NCI-H82 treated with DMSO at 0.1 percent for 48 hours (cell line): Measurements from ENCODE around the gene CAMSAP1.
"Not testable (repeated sequence)": the region's sequence is repeated elsewhere in the genome, so short reads cannot be mapped to it uniquely, and the experiment has no call there.

Experiments
- DNase-seq: peaks from one replicate; lab custom pipeline; 2025; ENCODE audit not compliant: unreplicated experiment; lab: John Stamatoyannopoulos, UW

CAMSAP1 gene

DNA sequence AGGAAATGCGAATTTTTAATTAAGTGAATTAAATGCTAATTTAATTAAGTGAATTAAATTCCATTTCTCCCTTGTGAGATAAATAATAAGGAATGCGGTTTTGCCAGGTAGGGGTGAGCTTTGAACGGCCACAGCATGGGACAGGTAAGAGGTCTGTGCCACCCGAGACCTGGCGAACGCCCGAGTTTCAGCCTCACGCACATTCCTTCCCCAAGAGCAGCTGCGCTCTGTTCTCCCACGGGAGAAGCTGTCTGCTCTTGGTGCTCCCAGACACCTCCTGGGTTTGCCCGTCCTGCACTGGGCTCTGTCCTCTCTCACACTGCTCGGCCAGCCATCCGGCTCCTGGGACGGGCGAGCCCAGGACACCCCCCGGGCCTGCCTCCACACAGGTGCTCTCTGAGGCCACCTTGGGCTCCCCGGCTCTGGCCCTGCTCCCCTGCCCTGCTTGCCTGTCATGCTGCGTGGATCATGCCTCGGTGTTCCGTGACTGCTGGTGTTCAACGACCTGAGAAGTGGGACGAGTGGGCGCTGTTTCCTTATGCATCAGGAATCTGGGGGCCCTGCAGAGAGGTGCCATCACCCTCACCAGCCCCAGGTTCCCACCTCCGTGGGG lies 13.7 kb upstream of the CAMSAP1 start:
- DNase-seq, result no peak

DNA sequence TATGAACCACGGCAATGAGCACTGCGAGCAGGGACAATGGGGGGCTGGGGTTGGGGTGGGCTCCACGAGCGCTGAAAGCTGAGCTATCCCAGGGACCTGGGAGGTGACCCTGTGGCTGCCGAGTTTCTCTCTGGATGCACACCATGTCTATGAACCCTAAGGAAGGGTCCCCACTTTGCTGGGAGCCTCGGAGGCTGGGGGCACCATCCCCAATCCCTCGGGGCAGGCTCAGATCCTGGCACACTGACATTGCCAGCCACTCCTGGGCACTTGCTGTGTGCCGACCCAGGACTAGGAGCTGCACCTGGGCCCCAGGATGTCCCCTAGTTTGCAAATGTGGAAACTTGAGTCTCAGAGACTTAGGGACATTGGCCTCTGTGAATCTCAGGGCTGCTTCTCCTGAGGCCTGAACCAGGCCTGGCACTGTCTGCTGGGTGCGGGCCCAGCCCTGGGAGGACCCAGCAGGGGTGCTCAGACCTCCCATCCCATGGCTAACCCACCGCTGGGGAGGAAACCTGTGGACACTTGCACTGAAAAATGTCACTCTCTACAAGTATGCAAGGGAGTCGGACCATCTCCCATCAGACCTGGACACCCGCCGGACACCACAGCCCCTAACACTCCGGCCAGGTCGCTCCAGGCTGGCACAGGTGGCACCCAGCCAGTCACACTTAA lies 13.0 kb upstream of the CAMSAP1 start:
- no peak for DNase-seq

DNA sequence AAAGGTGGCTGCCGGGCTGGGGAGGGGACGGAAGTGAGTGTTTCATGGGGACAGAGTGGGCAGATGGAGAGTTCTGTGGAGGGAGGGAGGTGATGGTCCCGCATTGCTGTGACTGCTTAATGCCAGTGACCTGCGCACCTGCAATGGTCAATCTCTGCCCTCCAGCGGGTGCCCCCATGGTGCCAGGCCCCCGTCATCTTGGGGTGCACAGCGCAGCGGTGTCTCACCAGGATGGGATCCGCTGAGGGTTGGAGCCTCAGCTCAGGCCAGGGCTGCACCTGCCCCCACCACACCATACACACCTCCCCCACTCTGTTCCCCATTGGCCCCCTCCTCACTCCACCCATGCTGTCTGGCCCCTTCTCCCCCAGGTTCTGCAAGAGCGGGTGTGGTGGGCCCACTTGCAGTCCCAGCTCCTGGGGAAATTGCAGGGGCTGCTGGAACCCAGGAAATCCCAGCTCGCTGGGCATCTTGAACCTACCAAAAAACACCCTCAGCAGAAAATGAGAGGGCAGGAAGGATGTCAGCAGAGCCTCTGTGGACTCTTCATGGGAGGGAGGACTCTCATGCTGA lies 12.1 kb upstream of the CAMSAP1 start:
- DNase-seq, result no peak

DNA sequence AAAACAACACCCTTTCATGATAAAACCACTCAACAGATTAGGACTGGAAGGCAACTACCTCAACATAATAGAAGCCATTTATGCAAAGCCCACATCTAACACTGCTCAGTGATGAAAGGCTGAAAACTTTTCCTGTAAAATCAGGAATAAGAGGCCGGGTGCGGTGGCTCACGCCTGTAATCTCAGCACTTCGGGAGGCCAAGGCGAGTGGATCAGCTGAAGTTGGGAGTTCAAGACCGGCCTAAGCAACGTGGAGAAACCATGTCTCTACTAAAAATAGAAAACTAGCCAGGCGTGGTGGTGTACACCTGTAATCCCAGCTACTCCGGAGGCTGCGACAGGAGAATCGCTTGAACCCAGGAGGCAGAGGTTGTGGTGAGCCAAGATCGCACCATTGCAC lies 8.9 kb upstream of the CAMSAP1 start:
- not testable (repeated sequence) for DNase-seq

DNA sequence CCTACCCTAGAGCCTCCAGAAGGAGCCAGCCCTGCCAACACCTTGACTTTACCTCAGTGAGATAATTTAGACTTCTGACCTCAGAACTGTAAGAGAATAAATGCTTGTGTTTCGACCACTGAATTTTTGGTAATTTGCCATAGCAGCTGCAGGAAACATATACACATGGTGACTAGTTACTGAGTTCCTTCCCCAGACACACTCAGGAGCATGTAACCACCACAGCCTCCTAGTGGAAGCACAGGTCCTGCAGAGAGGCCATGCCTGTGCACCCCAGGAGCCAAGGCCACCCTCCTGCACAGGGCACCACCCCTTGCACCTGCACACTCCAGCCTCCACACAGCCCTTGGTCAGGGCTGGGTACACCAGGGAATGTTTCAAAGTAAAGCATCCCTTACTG lies 7.6 kb upstream of the CAMSAP1 start:
- DNase-seq, result no peak

DNA sequence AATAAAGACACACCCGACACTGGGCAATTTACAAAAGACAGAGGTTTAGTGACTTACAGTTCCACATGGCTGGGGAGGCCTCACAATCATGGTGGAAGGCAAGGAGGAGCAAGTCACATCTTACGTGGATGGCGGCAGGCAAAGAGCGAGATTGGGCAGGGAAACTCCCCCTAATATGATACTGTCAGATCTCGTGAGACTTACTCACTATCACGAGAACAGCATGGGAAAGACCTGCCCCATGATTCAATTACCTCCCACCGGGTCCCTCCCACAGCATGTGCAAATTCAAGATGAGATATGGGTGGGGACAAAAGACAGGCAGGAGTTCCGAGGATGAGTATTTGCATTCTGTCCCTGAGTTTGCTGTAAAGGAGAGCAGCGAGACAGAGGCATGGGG lies 3.9 kb upstream of the CAMSAP1 start:
- DNase-seq, result not testable (repeated sequence)

DNA sequence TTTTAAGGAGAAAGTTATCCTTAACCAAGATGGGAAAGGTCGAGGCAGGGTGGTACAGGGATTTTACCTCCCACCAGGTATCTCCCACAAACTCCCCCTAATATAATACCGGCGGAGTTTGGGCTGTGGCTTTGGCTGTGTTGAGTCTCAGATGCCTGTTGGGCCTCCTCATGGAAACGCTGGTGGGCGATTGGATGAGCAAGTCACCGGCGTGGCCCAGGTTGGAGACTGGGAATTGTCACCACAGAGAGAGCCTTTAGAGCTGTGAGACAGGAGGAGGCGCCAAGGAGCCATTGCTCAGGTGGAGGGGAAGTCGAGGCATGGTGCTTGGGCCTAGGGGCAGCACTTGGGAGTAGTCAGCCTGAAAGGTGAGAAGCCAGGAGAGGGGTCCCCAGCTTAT lies 3.4 kb upstream of the CAMSAP1 start:
- no peak for DNase-seq

DNA sequence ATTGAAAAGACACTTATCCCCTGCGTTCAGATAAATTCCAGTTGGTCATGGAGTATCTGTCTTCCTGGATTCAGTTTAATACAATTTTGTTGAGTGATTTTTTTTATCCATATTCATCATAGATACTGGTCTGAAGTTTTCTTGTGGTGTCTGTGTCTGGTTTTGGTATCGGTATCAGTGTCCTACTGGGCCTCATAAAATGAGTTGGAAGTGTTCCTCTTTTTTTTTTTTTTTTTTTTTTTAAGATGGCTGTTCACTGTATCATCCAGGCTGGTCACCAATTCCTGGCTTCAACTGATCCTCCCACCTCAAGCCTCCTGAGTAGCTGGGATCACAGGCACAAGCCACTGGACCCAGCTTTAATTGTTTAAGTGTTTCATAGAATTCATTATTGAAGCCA lies 2.9 kb upstream of the CAMSAP1 start:
- DNase-seq, result no peak

DNA sequence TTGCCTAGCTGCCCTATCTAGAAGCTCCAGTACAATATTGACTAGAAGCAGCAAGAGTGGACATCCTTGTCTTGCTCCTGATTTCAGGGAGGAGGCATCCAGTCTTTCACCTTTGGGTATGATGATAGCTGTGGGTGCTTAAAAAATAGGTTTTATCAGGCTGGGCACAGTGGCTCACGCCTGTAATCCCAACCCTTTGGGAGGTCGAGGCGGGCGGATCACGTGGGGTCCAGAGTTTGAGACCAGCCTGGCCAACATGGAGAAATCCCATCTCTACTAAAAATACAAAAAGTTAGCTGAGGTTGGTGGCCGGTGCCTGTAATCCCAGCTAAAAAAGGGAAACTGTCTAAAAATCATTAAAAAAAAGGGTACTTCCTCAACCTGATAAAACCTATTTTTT lies 2.0 kb upstream of the CAMSAP1 start:
- DNase-seq, result no peak

DNA sequence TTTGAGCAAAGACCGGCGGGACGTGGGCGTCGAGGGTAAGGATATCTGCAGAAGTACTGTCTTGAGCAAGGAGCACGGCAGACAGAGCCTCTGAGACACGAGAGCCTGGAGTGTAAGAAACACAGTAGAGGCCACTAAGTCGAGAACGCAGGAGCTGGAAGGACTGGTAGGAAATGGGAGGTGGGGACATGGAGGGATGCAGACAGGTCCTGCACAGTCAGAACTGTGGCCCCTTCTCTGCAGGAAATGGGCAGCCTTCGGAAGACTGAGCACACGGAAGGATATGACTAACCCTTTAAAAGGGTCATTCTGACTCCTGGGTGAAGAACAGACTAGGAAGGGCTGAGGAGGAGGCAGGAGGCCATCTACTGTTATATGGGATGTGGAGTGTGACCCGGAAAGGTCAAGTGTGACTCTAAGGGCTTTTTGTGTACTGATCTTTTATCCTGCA lies 1.4 kb upstream of the CAMSAP1 start:
- DNase-seq, result no peak

DNA sequence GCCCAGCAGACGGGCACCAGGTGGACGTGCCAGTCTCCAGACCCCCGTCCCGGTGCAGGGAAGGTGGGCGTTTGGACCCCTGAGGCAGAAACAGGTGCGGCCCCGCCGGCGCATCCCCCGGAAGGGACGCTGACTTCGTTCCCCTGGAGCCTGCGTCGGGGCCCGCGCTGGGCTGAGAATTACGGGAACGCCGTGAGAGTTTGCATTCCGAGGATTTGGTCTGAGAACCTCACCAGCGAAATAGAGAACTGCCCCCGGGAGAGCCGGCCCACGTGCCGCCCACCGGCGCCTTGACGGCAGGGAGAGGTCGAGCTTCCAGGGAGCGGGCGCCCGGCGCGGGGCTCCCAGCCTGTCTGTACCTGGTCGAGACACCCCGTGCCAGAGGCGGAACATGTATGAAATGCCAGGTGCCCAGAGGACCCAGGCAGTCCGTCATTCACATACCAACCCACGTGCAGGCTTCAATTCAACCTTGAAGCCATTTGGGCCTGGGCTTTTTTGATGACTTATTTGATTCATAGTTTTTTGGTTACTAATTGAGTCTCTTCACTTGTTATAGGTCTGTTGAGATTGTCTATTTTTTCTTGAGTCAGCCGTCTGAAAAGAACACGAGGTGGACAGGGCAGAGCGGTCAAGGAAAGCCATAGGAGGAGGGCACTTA lies 877 bp upstream of the CAMSAP1 start:
- no peak for DNase-seq

DNA sequence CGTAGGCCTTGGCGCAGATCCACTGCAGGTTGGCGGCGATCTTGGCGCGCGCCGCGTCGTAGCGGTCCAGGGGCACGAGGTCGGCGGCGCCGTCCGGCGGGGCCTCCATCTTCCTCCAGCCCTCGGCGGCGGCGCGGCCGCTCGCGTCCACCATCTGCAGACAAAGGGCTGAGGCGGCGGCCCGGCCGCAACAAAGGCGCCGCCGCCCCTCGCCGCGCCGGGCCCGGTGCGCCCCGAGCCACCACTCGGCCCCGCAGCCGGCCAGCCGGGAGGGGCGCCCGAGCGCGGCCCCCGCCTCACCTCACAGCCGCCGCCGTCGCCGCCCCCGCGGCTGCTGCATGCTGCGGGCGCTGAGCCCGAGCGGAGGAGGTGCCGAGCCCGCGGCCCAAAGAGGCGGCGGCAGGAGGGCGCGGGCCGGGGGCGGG lies 328 bp downstream of the CAMSAP1 start:
- no peak for DNase-seq

DNA sequence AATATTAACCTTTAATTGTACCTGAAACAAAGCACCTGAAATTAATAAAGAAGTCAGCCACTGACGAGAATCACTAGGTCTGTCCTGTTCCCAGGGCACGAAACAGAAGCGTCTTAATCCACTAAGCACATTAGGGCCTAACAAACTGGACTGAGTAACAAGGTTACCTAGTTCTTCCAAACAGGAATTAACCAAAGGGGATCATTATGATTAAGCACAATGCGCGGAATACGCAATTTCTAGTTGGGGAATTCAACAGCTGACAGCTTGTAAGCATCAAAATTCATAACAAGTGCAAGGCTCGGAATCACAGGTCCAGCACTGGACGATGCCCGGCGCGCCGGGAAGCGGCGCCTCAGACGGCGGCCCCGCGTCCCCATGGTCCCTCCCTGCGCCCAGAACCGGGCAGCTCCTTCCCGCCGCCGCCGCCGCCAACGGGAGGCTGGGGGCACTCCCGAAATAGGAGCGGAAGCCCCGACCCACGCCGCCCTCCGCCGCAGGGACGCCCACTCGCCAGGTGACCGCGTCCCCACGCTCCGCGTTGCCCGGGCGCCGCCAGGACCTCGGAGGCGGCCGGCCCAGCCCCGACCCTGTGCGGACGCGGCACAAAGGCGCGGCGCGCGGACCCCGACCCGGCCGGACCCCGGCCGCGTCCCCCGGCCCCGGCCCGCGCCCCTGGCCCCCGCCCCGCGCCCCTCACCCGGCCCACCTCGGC lies 898 bp downstream of the CAMSAP1 start:
- DNase-seq, result peak; percentile 78

DNA sequence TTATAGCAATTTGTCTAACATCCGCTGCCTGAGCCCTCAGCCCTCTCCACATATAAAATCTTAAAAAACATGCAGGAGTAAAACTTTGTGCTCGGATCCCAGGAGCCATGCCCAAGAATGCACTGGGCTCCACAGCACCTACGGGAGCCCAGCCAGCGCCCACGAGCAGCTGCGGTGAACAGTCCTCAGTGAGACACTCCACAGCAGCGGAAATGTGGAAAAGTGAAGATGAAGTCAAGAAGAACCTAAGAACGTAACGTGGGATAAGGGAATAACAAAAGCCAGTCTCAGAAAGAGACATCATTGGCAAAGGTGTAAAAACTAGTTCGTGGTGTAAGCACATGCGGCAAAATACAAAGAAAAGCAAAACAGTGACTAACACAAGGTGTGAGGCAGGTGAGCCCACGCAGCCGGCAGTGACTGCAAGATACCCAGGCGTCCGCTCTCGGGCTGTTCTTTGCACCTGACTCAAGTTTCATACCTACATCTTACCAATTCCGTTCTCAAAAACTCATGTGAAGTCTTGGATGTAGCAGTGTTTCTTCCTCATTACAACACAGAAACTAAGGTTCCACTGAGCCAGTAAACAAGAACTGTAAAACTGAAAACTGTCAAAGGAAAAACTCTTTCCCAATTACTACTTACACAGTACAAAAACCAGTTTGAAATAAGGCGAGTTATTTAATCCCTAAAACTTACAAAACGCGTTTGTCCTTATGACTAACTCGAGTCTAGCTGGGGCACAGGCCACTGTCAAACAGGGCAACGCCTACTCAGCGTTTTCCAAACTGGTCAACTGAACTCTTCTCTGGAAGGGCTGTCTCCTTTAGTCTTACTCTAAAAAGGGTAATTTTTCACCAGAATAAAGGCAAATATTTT lies 1.7 kb downstream of the CAMSAP1 start:
- no peak for DNase-seq

DNA sequence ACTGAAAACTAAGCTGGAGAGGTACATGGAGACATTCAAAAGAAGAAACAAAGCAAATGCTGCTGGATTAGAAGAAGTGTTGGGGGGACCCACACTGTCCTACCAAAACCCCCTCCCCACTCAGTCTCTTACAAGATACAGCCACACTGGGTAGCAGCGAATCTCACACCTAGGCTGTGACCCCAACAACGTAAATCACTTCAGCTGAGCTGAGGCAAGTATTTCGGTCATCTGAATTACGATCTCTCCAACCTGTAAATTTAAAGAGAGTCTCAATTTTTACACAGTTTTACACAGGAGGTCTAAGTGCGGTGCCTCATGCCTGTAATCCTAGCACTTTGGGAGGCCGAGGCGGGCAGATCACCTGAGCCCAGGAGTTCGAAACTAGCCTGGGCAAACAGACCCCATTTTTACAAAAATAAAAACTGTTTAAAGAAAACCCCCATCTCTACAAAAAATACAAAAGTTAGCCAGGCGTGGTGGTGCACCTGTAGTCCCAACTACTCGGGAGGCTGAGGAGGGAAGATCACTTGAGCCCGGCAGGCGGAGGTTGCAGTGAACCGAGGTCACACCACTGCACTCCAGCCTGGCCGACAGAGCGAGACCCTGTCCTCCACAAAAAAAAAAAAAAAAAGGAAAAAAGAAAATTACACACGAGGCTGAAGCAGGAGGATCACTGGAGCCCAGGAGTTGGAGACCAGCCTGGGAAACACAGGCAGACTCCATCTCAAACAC lies 3.4 kb downstream of the CAMSAP1 start:
- DNase-seq, result no peak

DNA sequence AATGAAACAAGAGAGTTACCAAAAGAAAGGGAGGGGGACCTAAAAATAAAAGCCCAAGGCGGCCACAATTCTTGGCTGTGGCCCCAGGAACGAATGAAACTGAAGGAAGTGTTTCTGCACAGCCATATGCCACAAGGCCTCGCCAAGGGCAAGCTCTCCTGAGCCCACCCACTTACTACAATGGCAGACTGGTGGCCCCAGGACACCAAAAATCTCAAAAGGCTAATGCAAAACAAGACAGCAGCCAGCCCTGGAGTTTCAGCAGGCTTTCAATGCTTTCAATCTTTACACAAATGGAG lies 4.0 kb downstream of the CAMSAP1 start:
- no peak for DNase-seq

DNA sequence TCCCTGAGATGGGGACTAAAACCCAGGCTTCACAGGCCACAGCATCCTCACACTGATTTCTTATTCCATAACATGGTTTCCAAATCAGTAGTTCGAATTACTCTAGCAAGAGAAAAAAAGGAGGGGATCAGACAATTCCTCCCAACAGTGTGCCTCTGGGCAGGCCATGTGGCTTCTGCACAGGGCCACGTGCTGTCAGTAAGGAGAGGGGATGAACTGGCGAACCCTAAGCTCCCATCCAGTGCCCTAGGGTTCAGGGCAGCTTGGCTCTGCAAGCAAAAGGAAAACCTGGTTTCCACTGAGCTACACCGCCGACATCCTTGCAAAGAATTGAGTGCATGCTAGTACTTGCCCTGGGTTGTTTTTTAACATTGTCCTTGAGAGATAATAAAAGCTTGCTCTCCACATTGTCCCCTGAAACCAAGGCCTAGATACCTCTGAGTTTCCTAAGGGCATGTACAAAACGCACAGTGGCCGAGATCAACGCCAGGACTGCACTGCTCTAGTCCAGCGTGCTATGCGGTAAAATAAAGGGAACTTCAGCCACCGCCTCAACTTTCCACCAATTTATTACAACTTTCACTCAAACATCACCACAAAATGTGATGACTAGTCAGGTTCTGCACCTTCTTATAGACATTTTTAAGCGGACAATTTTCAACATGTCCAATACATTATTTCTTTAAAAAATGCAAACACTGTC lies 4.5 kb downstream of the CAMSAP1 start:
- no peak for DNase-seq

DNA sequence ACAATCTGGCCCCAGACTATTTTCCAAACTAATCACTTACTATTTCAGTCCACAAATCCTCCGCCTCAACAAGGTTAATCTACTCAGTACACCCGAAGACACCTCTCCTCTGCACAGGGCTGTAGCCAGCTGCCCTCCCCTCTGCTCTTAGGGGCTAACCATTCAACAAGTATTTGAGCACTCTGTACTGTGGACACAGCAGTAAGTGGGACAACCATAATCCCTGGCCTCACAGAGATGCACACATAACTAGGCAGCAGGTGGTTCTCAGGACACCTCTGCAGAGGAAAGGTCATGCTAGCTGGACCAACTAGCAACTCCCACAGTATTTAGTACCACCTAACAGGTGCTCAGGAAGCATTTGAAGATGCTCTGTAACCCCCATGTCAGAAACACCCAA lies 5.5 kb downstream of the CAMSAP1 start:
- DNase-seq, result peak; percentile 38

DNA sequence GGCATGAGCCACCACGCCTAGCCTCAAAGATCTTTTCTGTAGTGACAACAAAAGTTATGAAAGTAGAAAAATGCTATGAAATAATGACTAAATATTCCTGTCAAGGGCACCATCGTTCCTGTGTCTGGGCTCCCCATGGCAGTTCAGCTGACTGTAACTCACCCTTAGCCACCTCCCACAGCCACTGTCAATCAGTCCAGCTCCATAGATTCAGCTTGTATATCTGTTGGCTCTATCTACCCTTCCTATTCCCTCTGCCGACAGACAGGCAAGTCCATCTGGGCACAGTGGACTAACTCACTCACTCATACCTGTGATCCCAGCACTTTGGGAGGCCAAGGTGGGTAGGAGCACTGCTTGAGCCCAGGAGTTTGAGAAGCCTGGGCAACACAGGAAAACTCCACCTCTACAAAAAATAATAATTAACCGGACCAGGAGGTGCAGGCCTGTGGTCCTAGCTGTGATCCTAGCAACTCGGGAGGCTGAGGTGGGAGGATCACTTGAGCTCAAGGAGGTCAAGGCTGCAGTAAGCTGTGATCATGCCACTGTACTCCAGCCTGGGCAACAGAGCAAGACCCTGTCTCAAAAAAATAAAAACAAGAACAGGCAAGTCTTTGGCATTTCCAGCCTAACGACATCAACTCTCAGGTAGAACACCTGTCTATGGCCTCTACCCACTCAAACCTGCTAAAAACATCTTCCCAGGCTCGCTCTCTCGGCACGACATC lies 6.2 kb downstream of the CAMSAP1 start:
- DNase-seq, result no peak
